Inflammatory macrophage (primary cell): ENCODE results near the gene PALM3.

Source experiments
- DNase-seq, 2 donors: peaks; one replicate each; pipeline ENCODE4 v3.0.0-alpha.2; 2020 to 2022
- total RNA-seq, 18 experiments: gene quantifications; one replicate each; lab custom pipeline; 2026; ENCODE audit warnings: mixed read lengths in 6 of 18, inconsistent platforms in 2 of 18; lab: John Stamatoyannopoulos, UW

Gene PALM3
- 0 to 0.38 (median 0.02) reads per million in 18 experiments for total RNA-seq

GRCh38 chr19:14061751-14062557, at the start of gene PALM3:
TSS of gene PALM3 (minus strand) at chr19:14062076. CDS start at chr19:14061980, 96 bp downstream.
- DNase-seq: no peak

GRCh38 chr19:14111486-14111885, 49.6 kb upstream of the PALM3 start:
- no peak for DNase-seq

- DNase-seq: no peak
Measured at GRCh38 chr19:14110650-14111049, 48.8 kb upstream of the PALM3 start.

GRCh38 chr19:14107581-14108461, 45.9 kb upstream of the PALM3 start:
- DNase-seq: no peak

GRCh38 chr19:14106840-14107239, 45.0 kb upstream of the PALM3 start:
- DNase-seq: no peak

GRCh38 chr19:14105680-14106079, 43.8 kb upstream of the PALM3 start:
- DNase-seq: no peak

- no peak for DNase-seq
Measured at GRCh38 chr19:14103310-14103709, 41.4 kb upstream of the PALM3 start.

- no peak for DNase-seq
Measured at GRCh38 chr19:14102756-14103155, 40.9 kb upstream of the PALM3 start.

GRCh38 chr19:14102102-14102696, 40.3 kb upstream of the PALM3 start:
- DNase-seq: no peak

- no peak for DNase-seq
Measured at GRCh38 chr19:14101003-14101545, 39.2 kb upstream of the PALM3 start.

- no peak for DNase-seq
Measured at GRCh38 chr19:14097532-14098151, 35.8 kb upstream of the PALM3 start.

GRCh38 chr19:14096272-14096992, 34.6 kb upstream of the PALM3 start:
- DNase-seq: no peak

GRCh38 chr19:14094854-14095253, 33.0 kb upstream of the PALM3 start:
- no peak for DNase-seq

GRCh38 chr19:14093117-14093823, 31.4 kb upstream of the PALM3 start:
- peak in 1 of 2 donors; percentile 3 for DNase-seq

- no peak for DNase-seq
Measured at GRCh38 chr19:14091813-14092462, 30.1 kb upstream of the PALM3 start.

GRCh38 chr19:14091081-14091812, 29.4 kb upstream of the PALM3 start:
- peak; percentile 60 to 81 for DNase-seq

GRCh38 chr19:14090509-14091080, 28.7 kb upstream of the PALM3 start, which contains the start of gene SAMD1:
TSS of gene SAMD1 (minus strand) at chr19:14090751.
- peak; percentile 51 to 52 for DNase-seq

- DNase-seq: peak; percentile 33 to 65
Measured at GRCh38 chr19:14089662-14090508, 28.0 kb upstream of the PALM3 start.

- DNase-seq: no peak
Measured at GRCh38 chr19:14089412-14089661, 27.5 kb upstream of the PALM3 start.
